Esophagus muscularis mucosa (tissue), 4 donors: ENCODE measurements around the gene PROX2. TPM values are rescaled to one million over a fixed set of nuclear protein-coding genes. Genes with fewer than 3 reads are reported as not detected.
A peak's percentile ranks its signal among the peaks of the same experiment; 100 is the strongest.

ENCODE experiments used
- DNase-seq: peaks from one replicate; pipeline ENCODE4 v3.0.0-alpha.2; 2017; ENCODE audit errors: extremely low spot score
- H3K27ac ChIP-seq, 4 donors: fragments of 200-600 bp; sonication (generic); replicated peaks in 1 of 4; 1 replicate in 3 of 4; 2 replicates in 1 of 4; pipeline ENCODE4 v1.5.1; 2016 to 2019; ENCODE audit warnings: mild to moderate bottlenecking in 1 of 4
- H3K27me3 ChIP-seq, 4 donors: fragments of 200-600 bp; sonication (generic); one replicate each; pipeline versions ENCODE4 v1.5.1 to v1.6.0; 2016 to 2019
- H3K36me3 ChIP-seq, 4 donors: fragments of 200-600 bp; sonication (generic); one replicate each; pipeline ENCODE4 v1.5.1; 2016 to 2019
- H3K4me1 ChIP-seq, 4 donors: fragments of 200-600 bp; sonication (generic); one replicate each; pipeline ENCODE4 v1.5.1; 2016 to 2019
- H3K4me3 ChIP-seq, 4 donors: fragments of 200-600 bp; sonication (generic); 1 replicate in 2 of 4; 2 replicates in 2 of 4; pipeline ENCODE4 v1.5.1; 2016 to 2019; ENCODE audit warnings: mild to moderate bottlenecking in 4 of 4, moderate library complexity in 1 of 4
- H3K9me3 ChIP-seq, 4 donors: fragments of 200-600 bp; sonication (generic); 1 replicate in 3 of 4; 2 replicates in 1 of 4; pipeline ENCODE4 v1.5.1; 2016 to 2019
- EP300 ChIP-seq: sonication (generic); formaldehyde crosslinking; IDR thresholded peaks from one replicate; pipeline ENCODE4 v1.6.1; 2017; ENCODE audit warnings: antibody characterized with exemption
- POLR2A ChIP-seq: fragments of 450-650 bp; IDR thresholded peaks from one replicate; pipeline ENCODE4 v1.6.1; 2017; ENCODE audit warnings: antibody characterized with exemption, moderate library complexity, mild to moderate bottlenecking, low read depth
- POLR2AphosphoS5 ChIP-seq, 2 donors: sonication (generic); formaldehyde crosslinking; IDR thresholded peaks; one replicate each; pipeline ENCODE4 v1.6.1; 2017; ENCODE audit warnings: antibody characterized with exemption in 2 of 2
- WGBS: methylation state at CpG from one replicate; pipeline ENCODE4 v1.1.5; 2018; 5-methylcytosine and 5-hydroxymethylcytosine counted together
- intact Hi-C: fragments of 100-400 bp; cut with DNase I; formaldehyde crosslinking; loops from one replicate; pipeline ENCODE4 v1.15.1; 2023
- total RNA-seq, 4 donors: library from RNA; depleted of rRNA; stranded (reverse); fragments of >200 nt; gene quantifications; one replicate each; pipeline versions ENCODE4 v1.1.0 to v1.2.1, GENCODE V29; 2016
- TF ChIP-seq, protein P1 (sequence below), 3 experiments: fragments of 200-600 bp in 2 of 3; fragments of 450-650 bp in 1 of 3; sonication (generic) in 2 of 3; IDR thresholded peaks; one replicate each; pipeline ENCODE4 v1.5.1; 2017 to 2019; ENCODE audit warnings: antibody characterized with exemption in 3 of 3, mild to moderate bottlenecking in 2 of 3, moderate library complexity in 1 of 3

Gene PROX2
- total RNA-seq, 4 donors from 2014 or later, result not detected

DNA sequence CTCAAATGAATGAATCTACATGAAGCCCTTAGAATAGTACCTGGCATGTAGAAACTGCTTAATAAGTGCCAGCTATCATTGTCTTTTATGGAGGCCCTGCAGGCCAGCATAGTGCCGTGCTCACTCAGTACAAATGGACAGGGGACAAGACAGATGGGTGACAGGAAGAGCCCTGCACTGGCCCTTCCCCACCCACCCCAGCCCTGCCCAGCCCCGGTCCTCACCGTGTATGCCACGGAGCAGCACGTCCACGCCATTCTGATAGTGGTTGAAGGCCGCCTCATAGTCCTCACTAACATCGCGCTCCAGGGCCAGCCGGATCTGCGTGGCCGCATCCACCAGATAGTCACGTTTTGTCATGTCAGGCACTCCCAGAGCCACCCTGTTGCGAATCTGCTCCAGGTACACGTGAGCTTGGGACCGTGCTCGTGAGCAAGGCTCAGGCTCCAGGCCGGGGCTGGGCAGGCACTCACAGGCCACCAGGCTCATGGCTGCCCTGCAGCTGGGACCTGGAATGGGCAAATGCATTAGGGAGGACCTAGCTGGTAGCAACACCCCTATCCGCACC, 45.2 kb upstream of the PROX2 start:
- WGBS, result 91% methylated on average over 18 of the region's 19 CpGs
- H3K27me3 ChIP-seq, result no peaks in the 10 kb centered on the region
- H3K4me3 ChIP-seq, result no peak overlapping the region
- TF ChIP-seq EP300 (no peak), POLR2A (no peak), POLR2AphosphoS5 (IDR thresholded peaks at IDR 0.05) (no peak)
- TF ChIP-seq, protein P1, sequence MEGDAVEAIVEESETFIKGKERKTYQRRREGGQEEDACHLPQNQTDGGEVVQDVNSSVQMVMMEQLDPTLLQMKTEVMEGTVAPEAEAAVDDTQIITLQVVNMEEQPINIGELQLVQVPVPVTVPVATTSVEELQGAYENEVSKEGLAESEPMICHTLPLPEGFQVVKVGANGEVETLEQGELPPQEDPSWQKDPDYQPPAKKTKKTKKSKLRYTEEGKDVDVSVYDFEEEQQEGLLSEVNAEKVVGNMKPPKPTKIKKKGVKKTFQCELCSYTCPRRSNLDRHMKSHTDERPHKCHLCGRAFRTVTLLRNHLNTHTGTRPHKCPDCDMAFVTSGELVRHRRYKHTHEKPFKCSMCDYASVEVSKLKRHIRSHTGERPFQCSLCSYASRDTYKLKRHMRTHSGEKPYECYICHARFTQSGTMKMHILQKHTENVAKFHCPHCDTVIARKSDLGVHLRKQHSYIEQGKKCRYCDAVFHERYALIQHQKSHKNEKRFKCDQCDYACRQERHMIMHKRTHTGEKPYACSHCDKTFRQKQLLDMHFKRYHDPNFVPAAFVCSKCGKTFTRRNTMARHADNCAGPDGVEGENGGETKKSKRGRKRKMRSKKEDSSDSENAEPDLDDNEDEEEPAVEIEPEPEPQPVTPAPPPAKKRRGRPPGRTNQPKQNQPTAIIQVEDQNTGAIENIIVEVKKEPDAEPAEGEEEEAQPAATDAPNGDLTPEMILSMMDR (IDR thresholded peaks at IDR 0.05), result no peak
- H3K27ac ChIP-seq, result no peak overlapping the region
- DNase-seq, result no peak
- H3K4me1 ChIP-seq, result peaks cover 36 to 47% (median 42%) of the 10 kb centered on the region in 4 donors
- intact Hi-C loops, result no loop called here
- H3K9me3 ChIP-seq, result no peaks in the 10 kb centered on the region
- peaks cover 0 to 17% (median 5%) of the 10 kb centered on the region in 4 donors for H3K36me3 ChIP-seq

DNA sequence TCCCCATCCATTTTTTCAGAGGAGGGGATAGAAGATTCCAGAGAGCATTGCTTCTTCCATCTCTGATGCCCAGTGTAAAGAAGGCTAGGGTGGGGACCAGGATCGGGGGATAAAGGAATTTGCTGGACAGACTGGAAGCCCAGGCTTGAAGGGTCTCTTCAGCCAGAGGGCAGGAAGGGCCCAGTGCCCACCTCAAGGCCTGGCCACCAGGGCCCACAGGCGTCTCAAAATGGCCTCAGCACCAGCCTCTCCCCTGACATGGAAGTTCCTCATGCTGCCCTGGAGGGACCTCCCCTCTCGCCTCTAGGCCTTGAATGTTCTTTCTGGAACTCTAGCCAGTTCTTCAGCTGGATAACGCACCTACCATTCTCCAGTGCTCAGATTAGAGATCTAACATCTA, 44.3 kb upstream of the PROX2 start:
- H3K4me3 ChIP-seq, result no peak overlapping the region
- intact Hi-C loops, result no loop called here
- DNase-seq, result no peak
- WGBS, result 94% methylated on average over 3 of the region's 4 CpGs
- H3K36me3 ChIP-seq, result peaks cover 0 to 17% (median 5%) of the 10 kb centered on the region in 4 donors
- no peaks in the 10 kb centered on the region for H3K9me3 ChIP-seq
- no peaks in the 10 kb centered on the region for H3K27me3 ChIP-seq
- no peak overlapping the region for H3K27ac ChIP-seq
- peaks cover 40 to 51% (median 44%) of the 10 kb centered on the region in 4 donors for H3K4me1 ChIP-seq
- no peak for TF ChIP-seq EP300
- TF ChIP-seq, protein P1 (IDR thresholded peaks at IDR 0.05), result no peak
- no peak for TF ChIP-seq POLR2AphosphoS5 (IDR thresholded peaks at IDR 0.05)
- TF ChIP-seq POLR2A, result no peak

DNA sequence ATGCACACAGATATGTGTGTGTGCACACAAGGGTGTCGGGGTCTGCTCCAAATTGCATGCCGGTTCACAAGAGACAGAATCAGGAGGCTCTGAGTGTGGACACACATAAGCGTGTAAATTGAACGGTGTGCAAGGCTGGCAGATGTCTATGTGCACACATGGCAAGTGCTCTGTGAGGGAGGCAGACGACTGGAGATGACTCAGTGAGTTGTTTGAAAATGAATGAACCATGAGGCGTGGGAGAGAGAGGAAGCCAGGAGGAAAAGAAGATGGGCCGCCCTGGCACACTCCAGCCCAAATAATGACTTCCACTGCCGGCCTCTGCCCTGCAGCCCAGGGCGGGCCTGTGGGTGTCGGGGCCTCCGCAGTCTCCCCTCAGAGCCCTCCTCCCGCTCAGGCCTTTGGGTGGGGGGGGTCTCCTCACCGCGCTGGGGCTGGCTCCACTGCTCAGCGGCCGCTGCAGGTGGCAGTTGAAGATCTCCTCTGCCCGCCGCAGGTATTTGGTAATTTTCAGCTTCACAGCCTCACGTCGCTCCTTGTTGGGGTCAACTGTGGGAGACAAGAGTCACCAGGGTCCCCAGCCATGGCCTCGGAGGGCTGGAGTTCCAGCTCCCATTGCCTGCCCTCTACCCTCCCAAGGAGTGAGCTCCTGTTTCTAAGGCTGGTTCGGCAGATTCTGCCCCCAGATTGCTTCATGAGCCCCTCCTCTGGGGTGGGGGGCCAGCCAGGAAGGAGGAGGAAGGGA, 43.6 kb upstream of the PROX2 start:
- intact Hi-C loops, result loop anchor here (10.0 kb wide), 1 partner anchor 165 kb away; no protein-coding TSS in a partner anchor
- no peak for DNase-seq
- peaks cover 0 to 17% (median 5%) of the 10 kb centered on the region in 4 donors for H3K36me3 ChIP-seq
- no peaks in the 10 kb centered on the region for H3K27me3 ChIP-seq
- no peaks in the 10 kb centered on the region for H3K9me3 ChIP-seq
- TF ChIP-seq POLR2A (no peak), POLR2AphosphoS5 (IDR thresholded peaks at IDR 0.05) (no peak), EP300 (no peak)
- TF ChIP-seq, protein P1 (IDR thresholded peaks at IDR 0.05), result no peak
- H3K4me3 ChIP-seq, result no peak overlapping the region
- no peak overlapping the region for H3K27ac ChIP-seq
- peaks cover 40 to 57% (median 49%) of the 10 kb centered on the region in 4 donors for H3K4me1 ChIP-seq
- 86% methylated on average over 20 of the region's 22 CpGs for WGBS

DNA sequence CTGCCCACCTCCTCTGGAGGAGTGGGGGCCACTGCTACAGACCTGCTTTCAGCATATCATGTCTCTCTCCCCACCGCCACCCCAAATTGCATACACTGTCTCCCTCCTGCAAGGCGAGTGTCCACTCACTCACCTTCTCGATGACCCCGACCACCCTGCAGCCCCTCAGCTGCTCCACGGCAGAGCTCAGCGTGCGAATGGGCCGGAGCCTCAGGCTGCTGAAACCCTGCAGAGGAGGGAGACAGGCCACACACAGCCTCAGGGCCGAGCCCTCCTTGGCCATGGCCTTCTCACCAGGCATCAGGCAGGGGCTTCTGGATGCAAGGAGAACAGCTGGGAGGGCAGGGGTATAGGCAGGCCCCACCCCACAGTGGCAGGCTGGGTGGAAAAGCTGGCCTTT, 42.4 kb upstream of the PROX2 start:
- H3K9me3 ChIP-seq, result no peaks in the 10 kb centered on the region
- no peaks in the 10 kb centered on the region for H3K27me3 ChIP-seq
- H3K4me1 ChIP-seq, result peaks cover 46 to 63% (median 49%) of the 10 kb centered on the region in 4 donors
- 92% methylated on average over 9 of the region's 9 CpGs for WGBS
- no peak for DNase-seq
- H3K4me3 ChIP-seq, result no peak overlapping the region
- intact Hi-C loops, result loop anchor here (10.0 kb wide), 1 partner anchor 166 kb away; no protein-coding TSS in a partner anchor
- peak overlapping the region in 2 of 4 donors; percentile 0 to 66 for H3K27ac ChIP-seq
- peaks cover 0 to 17% (median 5%) of the 10 kb centered on the region in 4 donors for H3K36me3 ChIP-seq
- no peak for TF ChIP-seq POLR2A
- no peak for TF ChIP-seq POLR2AphosphoS5 (IDR thresholded peaks at IDR 0.05)
- TF ChIP-seq, protein P1 (IDR thresholded peaks at IDR 0.05), result no peak
- no peak for TF ChIP-seq EP300
